ENCODE measurements around the gene ARMH3. TPM values are rescaled to one million over a fixed set of nuclear protein-coding genes. Genes with fewer than 3 reads are reported as not detected.

The ARMH3 gene
- total and polyA plus RNA-seq, 8 donors = 7.5 to 15.8 (median 10.7) TPM

DNA sequence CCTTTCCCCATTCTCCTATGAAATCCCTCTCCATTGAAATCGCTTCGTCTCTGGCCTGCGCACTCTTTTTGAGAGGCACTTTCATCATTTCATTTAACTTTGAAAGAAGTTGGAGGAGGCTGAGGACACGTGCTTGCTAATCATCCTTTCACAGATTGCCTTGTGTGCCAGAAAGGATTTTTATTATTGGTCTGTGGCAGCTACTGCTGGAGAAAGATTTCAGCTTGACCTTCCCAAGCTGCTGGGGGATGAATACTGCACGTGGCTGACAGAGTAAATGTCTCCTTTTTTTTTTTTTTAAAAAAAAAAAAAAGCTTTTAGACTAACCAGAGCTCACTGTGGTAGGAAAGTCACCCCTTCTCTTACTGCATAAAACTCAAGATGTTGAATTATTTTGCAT lies 168.2 kb downstream of the ARMH3 start:
- Histone ChIP-seq H3K27me3 (no peaks in the 10 kb centered on the region), H3K9me3 (no peaks in the 10 kb centered on the region), H3K4me3 (no peak overlapping the region), H3K36me3 (no peaks in the 10 kb centered on the region), H3K4me1 (no peaks in the 10 kb centered on the region), H3K27ac (no peak overlapping the region)
- FAIRE-seq (no peak), ATAC-seq (no peak), DNase-seq (no peak)
- intact Hi-C loops (cut with DNase I) = no loop called here
- WGBS, 2 donors = 90 to 93% methylated on average over 5 of the region's 5 CpGs
- TF ChIP-seq, protein P1, sequence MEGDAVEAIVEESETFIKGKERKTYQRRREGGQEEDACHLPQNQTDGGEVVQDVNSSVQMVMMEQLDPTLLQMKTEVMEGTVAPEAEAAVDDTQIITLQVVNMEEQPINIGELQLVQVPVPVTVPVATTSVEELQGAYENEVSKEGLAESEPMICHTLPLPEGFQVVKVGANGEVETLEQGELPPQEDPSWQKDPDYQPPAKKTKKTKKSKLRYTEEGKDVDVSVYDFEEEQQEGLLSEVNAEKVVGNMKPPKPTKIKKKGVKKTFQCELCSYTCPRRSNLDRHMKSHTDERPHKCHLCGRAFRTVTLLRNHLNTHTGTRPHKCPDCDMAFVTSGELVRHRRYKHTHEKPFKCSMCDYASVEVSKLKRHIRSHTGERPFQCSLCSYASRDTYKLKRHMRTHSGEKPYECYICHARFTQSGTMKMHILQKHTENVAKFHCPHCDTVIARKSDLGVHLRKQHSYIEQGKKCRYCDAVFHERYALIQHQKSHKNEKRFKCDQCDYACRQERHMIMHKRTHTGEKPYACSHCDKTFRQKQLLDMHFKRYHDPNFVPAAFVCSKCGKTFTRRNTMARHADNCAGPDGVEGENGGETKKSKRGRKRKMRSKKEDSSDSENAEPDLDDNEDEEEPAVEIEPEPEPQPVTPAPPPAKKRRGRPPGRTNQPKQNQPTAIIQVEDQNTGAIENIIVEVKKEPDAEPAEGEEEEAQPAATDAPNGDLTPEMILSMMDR (IDR thresholded peaks at IDR 0.05) = no peak

DNA sequence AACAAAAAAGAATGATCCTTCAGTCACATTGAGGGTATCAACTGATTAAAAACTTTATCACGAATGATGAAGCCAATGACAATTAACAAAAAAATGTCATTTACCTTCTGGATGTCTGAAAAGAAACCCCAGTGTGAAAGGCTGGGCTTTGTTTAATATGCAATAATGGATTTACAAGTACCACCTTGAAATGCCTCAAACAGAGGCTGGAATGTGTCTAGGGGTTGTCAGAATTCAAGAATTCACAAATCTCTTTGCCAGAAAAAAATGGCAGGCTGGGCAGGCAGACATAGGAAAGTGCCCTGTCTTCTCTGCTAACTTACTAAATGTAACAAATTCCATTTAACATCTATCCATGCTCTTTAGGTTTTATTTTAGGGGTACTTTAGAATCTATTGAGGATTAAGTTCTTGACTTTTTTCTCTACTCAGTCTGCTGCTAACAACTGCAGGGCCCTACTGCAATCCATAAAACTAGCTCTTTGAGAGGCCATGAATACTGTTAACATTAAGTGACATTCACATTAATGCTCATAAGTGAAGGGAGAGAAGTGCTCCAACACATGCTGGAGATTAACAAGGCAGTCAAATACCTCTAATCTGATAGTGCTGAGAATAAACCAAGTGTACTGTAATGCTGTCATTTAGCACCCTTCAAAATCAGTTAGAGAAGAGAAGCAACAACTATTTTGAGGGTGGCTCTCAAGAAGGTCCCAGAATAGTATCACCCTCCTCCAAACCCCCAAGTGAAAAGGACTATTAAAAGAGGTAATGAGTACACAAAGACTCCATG lies 169.3 kb downstream of the ARMH3 start:
- 57 to 59% methylated on average over 1 of the region's 1 CpG for WGBS, 2 donors
- DNase-seq = no peak
- H3K4me1 ChIP-seq = no peaks in the 10 kb centered on the region
- no peak overlapping the region for H3K4me3 ChIP-seq
- ATAC-seq = no peak
- H3K27ac ChIP-seq = no peak overlapping the region
- intact Hi-C loops (cut with DNase I) = no loop called here
- H3K27me3 ChIP-seq = no peaks in the 10 kb centered on the region
- no peak for FAIRE-seq
- TF ChIP-seq, protein P1 (IDR thresholded peaks at IDR 0.05) = no peak
- H3K36me3 ChIP-seq = no peaks in the 10 kb centered on the region
- no peaks in the 10 kb centered on the region for H3K9me3 ChIP-seq

DNA sequence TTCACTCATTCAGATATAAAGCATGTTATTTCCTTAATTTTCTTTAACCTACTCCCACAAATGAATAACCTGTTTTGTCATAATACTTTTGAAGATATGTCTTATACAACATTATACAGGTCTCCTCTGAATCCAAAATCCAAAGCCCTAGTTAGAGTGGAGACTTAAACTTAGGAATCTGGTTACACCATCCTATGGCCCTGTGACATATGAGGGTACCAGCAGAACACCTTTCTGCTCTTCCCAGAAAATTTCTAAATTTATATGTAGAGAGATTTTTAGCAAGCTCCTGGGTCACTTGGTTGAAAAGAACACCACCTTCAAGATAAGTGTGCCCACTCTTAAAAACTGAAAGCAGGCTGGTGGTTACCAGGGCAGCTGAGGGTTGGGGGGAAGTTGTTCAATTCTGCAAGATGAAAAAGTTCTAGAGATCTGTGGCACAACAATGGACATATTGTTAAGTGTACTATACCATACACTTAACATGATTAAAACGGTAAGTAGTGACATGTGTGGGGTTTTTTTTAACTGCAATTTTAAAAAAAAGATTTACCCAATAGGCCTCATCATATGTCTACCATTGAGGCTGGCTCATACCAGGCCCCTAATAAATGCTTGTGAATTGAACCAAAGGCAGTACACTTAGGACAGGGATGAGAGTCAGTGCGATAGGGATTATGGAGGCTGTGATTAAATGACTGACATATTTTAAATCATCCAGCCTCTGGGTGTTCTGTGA lies 174.8 kb downstream of the ARMH3 start:
- Histone ChIP-seq H3K27me3 (no peaks in the 10 kb centered on the region), H3K27ac (no peak overlapping the region), H3K4me1 (no peaks in the 10 kb centered on the region), H3K36me3 (no peaks in the 10 kb centered on the region), H3K9me3 (no peaks in the 10 kb centered on the region), H3K4me3 (no peak overlapping the region)
- intact Hi-C loops (cut with DNase I) = no loop called here
- ATAC-seq = no peak
- DNase-seq = no peak
- no peak for FAIRE-seq
- TF ChIP-seq, protein P1 (IDR thresholded peaks at IDR 0.05) = no peak
- 83 to 86% methylated on average over 2 of the region's 2 CpGs for WGBS, 2 donors

DNA sequence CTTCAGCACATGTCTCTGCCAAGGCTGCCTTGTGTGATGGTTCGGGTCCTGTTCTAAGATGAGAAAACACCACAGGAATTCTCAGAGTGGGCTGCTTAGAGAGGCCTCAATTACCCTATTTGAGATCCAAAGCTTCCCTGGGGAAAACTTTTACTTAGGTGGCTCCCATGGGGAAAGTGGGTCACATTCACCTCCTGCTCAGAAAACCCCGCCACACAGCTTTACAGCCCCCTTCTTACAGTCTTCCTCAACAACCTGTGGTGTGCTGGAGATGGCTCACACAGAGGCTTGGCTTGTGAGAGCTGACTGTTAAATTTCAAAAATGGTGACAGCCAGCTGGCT lies 175.8 kb downstream of the ARMH3 start:
- H3K27me3 ChIP-seq = no peaks in the 10 kb centered on the region
- no peak for FAIRE-seq
- H3K27ac ChIP-seq = no peak overlapping the region
- no peaks in the 10 kb centered on the region for H3K4me1 ChIP-seq
- DNase-seq = no peak
- TF ChIP-seq, protein P1 (IDR thresholded peaks at IDR 0.05) = no peak
- 98 to 100% methylated on average over 2 of the region's 2 CpGs for WGBS, 2 donors
- H3K36me3 ChIP-seq = no peaks in the 10 kb centered on the region
- no peaks in the 10 kb centered on the region for H3K9me3 ChIP-seq
- intact Hi-C loops (cut with DNase I) = no loop called here
- no peak overlapping the region for H3K4me3 ChIP-seq
- ATAC-seq = no peak
